Measurements from ENCODE around the gene HOXD4. TPM values are rescaled to one million over a fixed set of nuclear protein-coding genes. Genes with fewer than 3 reads are reported as not detected.

The HOXD4 gene
- total RNA-seq, 1 donor from 2014 or later = not detected

DNA sequence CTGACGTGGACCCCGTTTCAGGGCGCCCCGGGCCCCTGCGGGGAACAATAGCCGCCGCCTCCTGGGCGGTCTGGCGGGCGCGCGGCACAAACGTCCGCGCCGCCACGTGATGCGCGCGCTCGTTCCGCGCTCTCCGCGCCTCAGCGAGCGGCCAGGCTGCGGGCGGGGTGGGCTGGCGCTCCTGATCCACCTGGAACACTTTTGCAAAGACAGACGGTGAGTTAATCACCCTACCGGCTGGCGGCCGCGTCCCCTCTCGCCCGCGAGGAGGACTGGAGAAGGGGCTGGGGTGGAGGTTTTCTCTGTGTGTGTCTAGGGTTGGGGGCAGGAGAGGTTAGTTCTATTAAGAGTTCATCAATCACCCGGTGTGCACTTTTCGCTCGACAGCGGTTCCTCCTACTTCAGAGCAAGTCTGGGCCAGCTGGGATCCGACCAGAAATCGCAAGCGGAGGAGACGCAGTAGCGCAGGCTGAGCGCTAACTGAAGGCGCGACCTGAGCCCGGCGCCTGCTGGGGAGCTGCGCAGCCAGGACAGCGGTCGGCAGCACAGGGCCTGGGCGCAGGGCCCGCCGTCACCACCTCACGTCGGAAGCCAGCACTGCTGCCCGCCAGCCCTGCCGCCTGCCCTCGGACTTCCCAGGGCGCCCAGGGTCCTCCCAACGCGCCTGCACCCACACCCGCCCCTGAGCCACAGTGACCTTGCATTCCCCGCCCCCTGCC lies 26.8 kb downstream of the HOXD4 start:
- Mint-ChIP-seq H3K9me3 (ENCODE audit: low read depth) (peaks cover 2% of the 10 kb centered on the region), H3K4me1 (ENCODE audit: low read depth) (no peaks in the 10 kb centered on the region), H3K36me3 (ENCODE audit: low read depth) (peaks cover 4% of the 10 kb centered on the region), H3K27ac (ENCODE audit: unreplicated experiment) (no peak overlapping the region), H3K27me3 (ENCODE audit: low read depth) (peaks cover 82% of the 10 kb centered on the region), H3K4me3 (ENCODE audit: unreplicated experiment) (no peak overlapping the region)
- DNase-seq (ENCODE audit: low spot score) = no peak
- TF ChIP-seq, protein P1, sequence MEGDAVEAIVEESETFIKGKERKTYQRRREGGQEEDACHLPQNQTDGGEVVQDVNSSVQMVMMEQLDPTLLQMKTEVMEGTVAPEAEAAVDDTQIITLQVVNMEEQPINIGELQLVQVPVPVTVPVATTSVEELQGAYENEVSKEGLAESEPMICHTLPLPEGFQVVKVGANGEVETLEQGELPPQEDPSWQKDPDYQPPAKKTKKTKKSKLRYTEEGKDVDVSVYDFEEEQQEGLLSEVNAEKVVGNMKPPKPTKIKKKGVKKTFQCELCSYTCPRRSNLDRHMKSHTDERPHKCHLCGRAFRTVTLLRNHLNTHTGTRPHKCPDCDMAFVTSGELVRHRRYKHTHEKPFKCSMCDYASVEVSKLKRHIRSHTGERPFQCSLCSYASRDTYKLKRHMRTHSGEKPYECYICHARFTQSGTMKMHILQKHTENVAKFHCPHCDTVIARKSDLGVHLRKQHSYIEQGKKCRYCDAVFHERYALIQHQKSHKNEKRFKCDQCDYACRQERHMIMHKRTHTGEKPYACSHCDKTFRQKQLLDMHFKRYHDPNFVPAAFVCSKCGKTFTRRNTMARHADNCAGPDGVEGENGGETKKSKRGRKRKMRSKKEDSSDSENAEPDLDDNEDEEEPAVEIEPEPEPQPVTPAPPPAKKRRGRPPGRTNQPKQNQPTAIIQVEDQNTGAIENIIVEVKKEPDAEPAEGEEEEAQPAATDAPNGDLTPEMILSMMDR (IDR thresholded peaks at IDR 0.05) = no peak

DNA sequence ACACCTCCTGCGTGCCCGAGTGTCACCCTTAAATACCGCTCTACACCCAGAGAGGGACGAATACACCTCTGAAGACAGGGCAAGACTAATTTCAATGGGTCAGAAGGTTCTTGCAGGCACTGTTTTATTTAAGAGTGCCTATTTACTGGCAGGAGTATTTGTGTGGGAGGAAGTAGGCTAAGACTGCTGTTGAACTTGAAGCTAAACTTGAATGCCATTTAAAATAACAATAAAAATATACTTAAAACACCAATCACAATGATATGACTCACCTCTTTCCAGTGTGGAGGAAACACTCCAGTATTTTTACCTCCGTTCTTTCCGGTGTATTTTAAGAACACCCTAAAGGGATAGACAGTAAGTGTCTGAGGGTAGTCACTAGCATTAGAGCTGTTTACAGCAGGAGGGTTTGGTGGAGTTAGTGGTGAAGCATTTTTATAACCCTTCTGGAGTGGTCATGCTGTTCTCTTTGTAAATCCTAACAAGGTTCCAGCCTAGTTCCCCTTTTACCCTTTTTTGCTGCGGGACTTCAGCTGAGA lies 27.5 kb downstream of the HOXD4 start:
- TF ChIP-seq, protein P1 (IDR thresholded peaks at IDR 0.05) = no peak
- Mint-ChIP-seq H3K4me3 (ENCODE audit: unreplicated experiment) (no peak overlapping the region), H3K9me3 (ENCODE audit: low read depth) (peaks cover 2% of the 10 kb centered on the region), H3K36me3 (ENCODE audit: low read depth) (peaks cover 4% of the 10 kb centered on the region), H3K27me3 (ENCODE audit: low read depth) (peaks cover 81% of the 10 kb centered on the region), H3K27ac (ENCODE audit: unreplicated experiment) (no peak overlapping the region), H3K4me1 (ENCODE audit: low read depth) (no peaks in the 10 kb centered on the region)
- DNase-seq (ENCODE audit: low spot score) = no peak

DNA sequence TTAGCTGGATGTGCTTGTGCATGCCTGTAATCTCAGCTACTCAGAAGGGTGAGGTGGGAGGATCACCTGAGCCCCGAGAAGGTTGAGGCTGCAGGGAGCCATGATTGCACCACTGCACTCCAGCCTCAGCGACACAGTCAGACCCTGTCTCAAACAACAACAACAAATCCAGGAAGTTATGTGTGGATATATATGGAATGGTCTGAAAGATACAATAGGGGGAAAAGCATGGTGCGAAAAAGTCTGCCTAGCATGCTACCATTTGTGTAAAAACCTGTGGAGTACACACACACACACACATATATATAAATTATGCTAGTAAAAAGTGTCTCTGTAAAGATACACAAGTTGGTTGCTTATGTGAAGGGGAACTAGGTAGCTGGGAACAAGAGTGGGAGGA lies 30.2 kb downstream of the HOXD4 start:
- Mint-ChIP-seq H3K36me3 (ENCODE audit: low read depth) (peaks cover 6% of the 10 kb centered on the region), H3K4me3 (ENCODE audit: unreplicated experiment) (no peak overlapping the region), H3K9me3 (ENCODE audit: low read depth) (peaks cover 4% of the 10 kb centered on the region), H3K4me1 (ENCODE audit: low read depth) (no peaks in the 10 kb centered on the region), H3K27me3 (ENCODE audit: low read depth) (peaks cover 69% of the 10 kb centered on the region), H3K27ac (ENCODE audit: unreplicated experiment) (no peak overlapping the region)
- no peak for DNase-seq (ENCODE audit: low spot score)
- TF ChIP-seq, protein P1 (IDR thresholded peaks at IDR 0.05) = no peak

DNA sequence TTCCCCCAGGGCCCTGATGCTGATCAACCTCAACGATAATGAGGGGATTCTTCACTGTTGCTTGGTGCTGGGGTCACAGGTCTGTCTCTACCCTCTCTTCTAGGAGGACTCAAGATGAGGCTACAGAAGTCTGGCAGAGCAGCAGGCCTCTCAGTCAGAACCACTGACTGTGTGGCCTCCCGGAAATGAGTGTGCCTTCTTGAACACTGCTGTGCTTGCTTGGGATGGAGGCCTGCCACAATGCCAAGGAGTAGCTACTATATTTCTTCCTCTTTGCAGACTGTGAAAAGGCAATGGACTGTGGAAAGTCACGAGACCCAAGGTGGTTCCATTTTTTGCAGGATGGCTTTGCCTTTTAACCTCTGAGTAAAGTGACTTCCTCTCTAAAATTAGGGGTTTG lies 31.3 kb downstream of the HOXD4 start:
- Mint-ChIP-seq H3K4me3 (ENCODE audit: unreplicated experiment) (no peak overlapping the region), H3K36me3 (ENCODE audit: low read depth) (peaks cover 4% of the 10 kb centered on the region), H3K9me3 (ENCODE audit: low read depth) (peaks cover 10% of the 10 kb centered on the region), H3K27ac (ENCODE audit: unreplicated experiment) (no peak overlapping the region), H3K27me3 (ENCODE audit: low read depth) (peaks cover 68% of the 10 kb centered on the region), H3K4me1 (ENCODE audit: low read depth) (peaks cover 3% of the 10 kb centered on the region)
- TF ChIP-seq, protein P1 (IDR thresholded peaks at IDR 0.05) = no peak
- no peak for DNase-seq (ENCODE audit: low spot score)

DNA sequence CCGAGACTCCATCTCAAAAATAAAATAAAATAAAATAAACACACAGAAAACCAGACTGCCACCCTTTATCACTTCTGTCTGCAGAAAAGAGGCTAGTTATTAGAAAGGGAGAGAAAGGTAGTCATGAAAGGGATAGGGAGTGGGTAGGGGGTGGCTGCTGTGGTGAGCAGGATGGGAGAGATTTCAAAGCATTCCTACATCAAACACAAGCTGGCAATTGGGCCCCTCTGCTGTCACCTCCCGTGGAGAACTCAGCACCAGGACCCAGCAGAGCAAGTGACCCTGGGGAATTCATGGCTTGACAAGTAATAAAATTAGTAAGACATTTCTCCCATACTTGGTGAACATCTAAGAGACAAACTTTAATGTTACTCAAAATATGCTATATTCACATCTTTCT lies 33.4 kb downstream of the HOXD4 start:
- H3K9me3 Mint-ChIP-seq (ENCODE audit: low read depth) = peaks cover 10% of the 10 kb centered on the region
- peaks cover 63% of the 10 kb centered on the region for H3K27me3 Mint-ChIP-seq (ENCODE audit: low read depth)
- H3K36me3 Mint-ChIP-seq (ENCODE audit: low read depth) = peaks cover 2% of the 10 kb centered on the region
- no peak for DNase-seq (ENCODE audit: low spot score)
- H3K4me3 Mint-ChIP-seq (ENCODE audit: unreplicated experiment) = no peak overlapping the region
- no peak overlapping the region for H3K27ac Mint-ChIP-seq (ENCODE audit: unreplicated experiment)
- TF ChIP-seq, protein P1 (IDR thresholded peaks at IDR 0.05) = no peak
- H3K4me1 Mint-ChIP-seq (ENCODE audit: low read depth) = peaks cover 15% of the 10 kb centered on the region
